Activated naive CD8-positive, alpha-beta T cell treated with anti-CD3 and anti-CD28 coated beads, Interleukin-2, amount 10 ng/mL, durations not matched to agents 7 days and 5 days (primary cell): ENCODE data around the gene DDX51. TPM values are rescaled to one million over a fixed set of nuclear protein-coding genes. Genes with fewer than 3 reads are reported as not detected.
"Not testable (repeated sequence)": the region's sequence is repeated elsewhere in the genome, so short reads cannot be mapped to it uniquely, and the experiment has no call there.

Source experiments
- ATAC-seq: fragments of 150-1000 bp; cut with Tn5 transposase; one replicate; pipeline ENCODE4 v1.10.0; 2021; ENCODE audit warnings: low read depth, moderate library complexity
- POLR2A ChIA-PET: fragments of 350-600 bp; sonication (Branson Sonifier 250); formaldehyde crosslinking; loops from one replicate; lab custom pipeline; 2021; ENCODE audit warnings: antibody characterized with exemption; lab: Charles Lee
- DNase-seq: peaks from one replicate; pipeline ENCODE4 v3.0.0; 2021
- H3K27ac Mint-ChIP-seq: one replicate; pipeline ENCODE4 v1.8.0; 2022; ENCODE audit warnings: mild to moderate bottlenecking, mixed read lengths
- H3K27me3 Mint-ChIP-seq: one replicate; pipeline ENCODE4 v1.8.0; 2022; ENCODE audit warnings: mild to moderate bottlenecking, moderate library complexity, mixed read lengths
- H3K36me3 Mint-ChIP-seq: one replicate; pipeline ENCODE4 v1.8.0; 2021; ENCODE audit warnings: mild to moderate bottlenecking, mixed read lengths
- H3K4me1 Mint-ChIP-seq: one replicate; pipeline ENCODE4 v1.8.0; 2021; ENCODE audit warnings: mixed read lengths
- H3K4me3 Mint-ChIP-seq: one replicate; pipeline ENCODE4 v1.8.0; 2022; ENCODE audit warnings: mild to moderate bottlenecking, moderate library complexity, mixed read lengths
- H3K9me3 Mint-ChIP-seq: one replicate; pipeline ENCODE4 v1.8.0; 2021; ENCODE audit warnings: mixed read lengths
- total RNA-seq, 2 experiments: library from RNA; stranded (reverse); gene quantifications; one replicate each; pipeline ENCODE4 v1.2.3, GENCODE V29; 2021

DDX51 gene
- total RNA-seq, 2 experiments from 2014 or later = 31.9 to 33.5 TPM

GRCh38 chr12:132152411-132152821 lies 8.3 kb upstream of the DDX51 start:
- DNase-seq (peak; percentile 26), ATAC-seq (no peak)
- POLR2A ChIA-PET = no interaction called here
- Mint-ChIP-seq H3K4me1 (peaks cover 1% of the 10 kb centered on the region), H3K27ac (no peak overlapping the region), H3K9me3 (no peaks in the 10 kb centered on the region), H3K4me3 (no peak overlapping the region), H3K27me3 (no peaks in the 10 kb centered on the region), H3K36me3 (no peaks in the 10 kb centered on the region)

DNA sequence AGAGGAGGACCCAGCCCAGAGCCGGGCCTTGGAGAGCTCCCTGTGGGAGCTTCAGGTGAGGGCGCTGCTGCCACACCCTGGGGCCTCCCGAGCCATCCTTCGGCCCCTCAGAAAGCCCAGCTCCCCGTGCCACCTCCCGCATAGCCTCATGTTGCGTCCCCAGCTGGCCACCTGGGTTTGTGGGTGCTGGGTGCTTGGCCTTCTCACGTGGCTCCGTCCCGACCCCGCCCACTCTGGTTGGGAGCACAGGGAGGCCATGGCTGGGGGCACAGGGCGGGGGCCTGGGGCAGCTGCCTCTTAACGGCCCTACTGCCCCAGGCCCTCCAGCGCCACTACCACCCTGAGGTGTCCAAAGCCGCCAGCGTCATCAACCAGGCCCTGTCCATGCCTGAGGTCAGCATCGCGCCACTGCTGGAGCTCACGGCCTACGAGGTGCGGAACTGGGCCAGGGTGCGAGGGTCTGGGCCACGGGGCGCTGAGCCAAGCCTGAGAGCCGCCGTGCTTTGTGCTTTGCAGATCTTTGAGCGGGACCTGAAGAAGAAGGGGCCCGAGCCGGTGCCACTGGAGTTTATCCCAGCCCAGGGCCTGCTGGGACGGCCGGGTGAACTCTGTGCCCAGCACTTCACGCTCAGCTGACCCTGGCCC lies 7.8 kb upstream of the DDX51 start:
- Mint-ChIP-seq H3K9me3 (no peaks in the 10 kb centered on the region), H3K27me3 (no peaks in the 10 kb centered on the region), H3K4me1 (peaks cover 1% of the 10 kb centered on the region), H3K4me3 (no peak overlapping the region), H3K27ac (no peak overlapping the region), H3K36me3 (no peaks in the 10 kb centered on the region)
- POLR2A ChIA-PET = no interaction called here
- ATAC-seq = no peak
- peak; percentile 29 for DNase-seq

DNA sequence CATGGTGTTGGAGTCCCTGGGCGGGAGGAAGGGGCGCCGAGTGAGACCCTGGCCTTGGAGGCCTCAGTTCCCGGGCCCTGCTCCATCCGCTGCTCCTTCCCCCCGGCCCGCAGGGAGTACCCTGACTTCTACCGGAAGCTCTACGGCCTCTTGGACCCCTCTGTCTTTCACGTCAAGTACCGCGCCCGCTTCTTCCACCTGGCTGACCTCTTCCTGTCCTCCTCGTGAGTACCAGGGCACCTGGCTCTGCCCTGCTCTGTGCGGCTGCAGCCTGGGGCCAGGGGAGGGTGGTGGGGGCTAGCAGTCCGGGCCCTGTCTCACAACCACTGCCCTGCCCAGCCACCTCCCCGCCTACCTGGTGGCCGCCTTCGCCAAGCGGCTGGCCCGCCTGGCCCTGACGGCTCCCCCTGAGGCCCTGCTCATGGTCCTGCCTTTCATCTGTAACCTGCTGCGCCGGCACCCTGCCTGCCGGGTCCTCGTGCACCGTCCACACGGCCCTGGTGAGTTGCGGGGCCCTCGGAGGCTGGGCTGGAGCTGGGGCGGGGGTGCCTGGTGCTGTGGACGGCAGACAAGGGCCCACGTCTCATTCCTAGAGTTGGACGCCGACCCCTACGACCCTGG lies 7.1 kb upstream of the DDX51 start:
- no peak for ATAC-seq
- Mint-ChIP-seq H3K27ac (peak overlapping the region; percentile 16), H3K4me3 (no peak overlapping the region), H3K4me1 (peaks cover 4% of the 10 kb centered on the region), H3K9me3 (no peaks in the 10 kb centered on the region), H3K27me3 (no peaks in the 10 kb centered on the region), H3K36me3 (no peaks in the 10 kb centered on the region)
- peak; percentile 26 for DNase-seq
- POLR2A ChIA-PET = no interaction called here

- POLR2A ChIA-PET = no interaction called here
- no peak for ATAC-seq
- Mint-ChIP-seq H3K4me1 (peaks cover 8% of the 10 kb centered on the region), H3K36me3 (peaks cover 2% of the 10 kb centered on the region), H3K27me3 (no peaks in the 10 kb centered on the region), H3K4me3 (no peak overlapping the region), H3K9me3 (no peaks in the 10 kb centered on the region), H3K27ac (no peak overlapping the region)
- peak; percentile 26 for DNase-seq
These were observed 6.6 kb upstream of the DDX51 start for GRCh38 chr12:132150780-132151144.

- H3K36me3 Mint-ChIP-seq, H3K9me3 Mint-ChIP-seq, H3K27me3 Mint-ChIP-seq, ATAC-seq, H3K4me3 Mint-ChIP-seq, DNase-seq, H3K27ac Mint-ChIP-seq, POLR2A ChIA-PET: not testable (repeated sequence)
- peaks cover 18% of the 10 kb centered on the region for H3K4me1 Mint-ChIP-seq
These were observed 5.4 kb upstream of the DDX51 start for GRCh38 chr12:132149526-132149925.

DNA sequence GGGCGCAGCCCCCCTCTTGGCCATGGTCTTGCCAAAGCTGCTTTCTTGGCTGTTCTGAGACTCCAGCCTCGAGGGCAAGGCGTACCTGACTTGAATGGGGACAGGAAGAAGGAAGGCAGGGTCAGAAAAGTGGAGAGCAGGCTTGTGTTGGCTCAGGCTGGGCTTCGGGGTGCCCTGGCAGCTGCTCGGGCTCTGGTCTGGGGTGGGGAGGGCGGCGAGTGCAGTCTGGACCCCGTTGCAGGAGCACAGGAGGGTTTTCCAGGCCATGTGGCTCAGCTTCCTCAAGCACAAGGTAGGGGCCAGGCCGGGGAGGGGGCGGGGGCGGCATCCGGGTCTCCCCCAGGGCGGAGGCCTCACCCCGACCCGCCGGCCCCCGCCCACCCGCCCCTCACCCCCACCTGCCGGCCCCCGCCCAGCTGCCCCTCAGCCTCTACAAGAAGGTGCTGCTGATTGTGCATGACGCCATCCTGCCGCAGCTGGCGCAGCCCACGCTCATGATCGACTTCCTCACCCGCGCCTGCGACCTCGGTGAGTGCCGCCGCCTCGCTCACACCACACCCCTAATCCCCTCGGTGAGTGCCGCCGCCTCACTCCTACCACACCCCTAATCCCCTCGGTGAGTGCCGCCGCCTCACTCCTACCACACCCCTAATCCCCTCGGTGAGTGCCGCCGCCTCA lies 4.4 kb upstream of the DDX51 start:
- Mint-ChIP-seq H3K27me3 (no peaks in the 10 kb centered on the region), H3K4me3 (no peak overlapping the region), H3K27ac (no peak overlapping the region), H3K9me3 (no peaks in the 10 kb centered on the region), H3K36me3 (peaks cover 2% of the 10 kb centered on the region), H3K4me1 (peaks cover 16% of the 10 kb centered on the region)
- ATAC-seq = no peak
- peak; percentile 19 for DNase-seq
- POLR2A ChIA-PET = no interaction called here

- no peak overlapping the region for H3K4me3 Mint-ChIP-seq
- H3K27ac Mint-ChIP-seq = no peak overlapping the region
- no peaks in the 10 kb centered on the region for H3K27me3 Mint-ChIP-seq
- POLR2A ChIA-PET = no interaction called here
- no peaks in the 10 kb centered on the region for H3K9me3 Mint-ChIP-seq
- ATAC-seq = no peak
- peak; percentile 28 for DNase-seq
- H3K36me3 Mint-ChIP-seq = peaks cover 4% of the 10 kb centered on the region
- H3K4me1 Mint-ChIP-seq = peaks cover 19% of the 10 kb centered on the region
These were observed 3.6 kb upstream of the DDX51 start for GRCh38 chr12:132147423-132148367.

DNA sequence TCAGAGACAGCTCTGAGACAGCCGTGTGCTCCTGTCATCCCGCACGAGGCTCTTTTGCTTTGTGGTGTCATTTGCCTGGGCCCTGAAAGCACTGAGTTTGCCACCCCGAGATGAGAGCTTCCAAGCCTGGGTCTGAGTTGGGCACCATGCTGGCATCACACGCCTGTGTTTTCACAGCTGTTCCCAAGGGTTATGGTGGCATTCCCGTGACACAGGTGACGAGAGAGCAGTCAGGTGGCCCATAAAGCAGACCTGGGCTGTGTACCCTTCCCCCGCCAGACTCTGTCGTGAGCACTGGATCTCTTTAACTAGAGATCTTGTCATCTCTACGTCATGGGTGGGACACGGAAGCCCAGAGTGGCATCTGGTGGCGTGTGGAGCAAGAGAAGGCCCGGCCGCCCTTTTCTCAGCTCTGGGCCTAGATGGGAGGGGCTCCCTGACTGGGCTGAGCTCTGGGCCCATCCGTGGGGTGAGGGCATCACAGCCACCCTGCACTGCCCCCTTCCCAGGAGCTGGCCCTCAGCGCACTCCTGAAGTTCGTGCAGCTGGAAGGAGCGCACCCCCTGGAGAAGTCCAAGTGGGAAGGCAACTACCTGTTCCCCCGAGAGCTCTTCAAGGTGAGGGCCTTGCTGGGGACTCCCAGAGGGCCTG lies 2.8 kb upstream of the DDX51 start:
- H3K27me3 Mint-ChIP-seq = no peaks in the 10 kb centered on the region
- H3K4me1 Mint-ChIP-seq = peaks cover 19% of the 10 kb centered on the region
- DNase-seq (peak; percentile 21), ATAC-seq (no peak)
- no peaks in the 10 kb centered on the region for H3K9me3 Mint-ChIP-seq
- POLR2A ChIA-PET = no interaction called here
- no peak overlapping the region for H3K27ac Mint-ChIP-seq
- no peak overlapping the region for H3K4me3 Mint-ChIP-seq
- peaks cover 4% of the 10 kb centered on the region for H3K36me3 Mint-ChIP-seq

- ATAC-seq = no peak
- H3K4me3 Mint-ChIP-seq = peak overlapping the region; percentile 94
- no peak for DNase-seq
- peaks cover 4% of the 10 kb centered on the region for H3K36me3 Mint-ChIP-seq
- no peaks in the 10 kb centered on the region for H3K27me3 Mint-ChIP-seq
- POLR2A ChIA-PET = interaction anchor here (1.1 kb wide), 1 partner anchor 16 kb away, joined by 3 read pairs; no protein-coding TSS in a partner anchor
- peaks cover 19% of the 10 kb centered on the region for H3K4me1 Mint-ChIP-seq
- peak overlapping the region; percentile 74 for H3K27ac Mint-ChIP-seq
- no peaks in the 10 kb centered on the region for H3K9me3 Mint-ChIP-seq
These were observed 2.0 kb upstream of the DDX51 start for GRCh38 chr12:132146098-132146497.

GRCh38 chr12:132145334-132145733 lies 1.2 kb upstream of the DDX51 start:
- POLR2A ChIA-PET = interaction anchor here (0.8 to 1.3 kb wide), 4 partner anchors 8 to 269 kb away, joined by 3 to 5 read pairs (median 3); no protein-coding TSS in a partner anchor
- ATAC-seq (no peak), DNase-seq (no peak)
- H3K4me3 Mint-ChIP-seq = peak overlapping the region; percentile 94
- H3K9me3 Mint-ChIP-seq = no peaks in the 10 kb centered on the region
- peak overlapping the region; percentile 97 for H3K27ac Mint-ChIP-seq
- peaks cover 5% of the 10 kb centered on the region for H3K36me3 Mint-ChIP-seq
- peaks cover 19% of the 10 kb centered on the region for H3K4me1 Mint-ChIP-seq
- H3K27me3 Mint-ChIP-seq = no peaks in the 10 kb centered on the region

GRCh38 chr12:132144810-132145168 lies 670 bp upstream of the DDX51 start:
- no peak for ATAC-seq
- peaks cover 19% of the 10 kb centered on the region for H3K4me1 Mint-ChIP-seq
- H3K27me3 Mint-ChIP-seq = no peaks in the 10 kb centered on the region
- no peaks in the 10 kb centered on the region for H3K9me3 Mint-ChIP-seq
- peak overlapping the region; percentile 94 for H3K4me3 Mint-ChIP-seq
- H3K27ac Mint-ChIP-seq = peak overlapping the region; percentile 97
- POLR2A ChIA-PET = interaction anchor here (0.8 to 1.3 kb wide), 3 partner anchors 9 to 269 kb away, joined by 3 to 5 read pairs (median 3); no protein-coding TSS in a partner anchor
- H3K36me3 Mint-ChIP-seq = peaks cover 6% of the 10 kb centered on the region
- no peak for DNase-seq

- POLR2A ChIA-PET = interaction anchor here (0.5 to 1.6 kb wide), 3 partner anchors 10 to 71 kb away, joined by 3 to 4 read pairs (median 3); no protein-coding TSS in a partner anchor
- peak; percentile 41 for ATAC-seq
- Mint-ChIP-seq H3K9me3 (no peaks in the 10 kb centered on the region), H3K4me3 (peak overlapping the region; percentile 91), H3K4me1 (peaks cover 19% of the 10 kb centered on the region), H3K36me3 (peaks cover 6% of the 10 kb centered on the region), H3K27ac (peak overlapping the region; percentile 88), H3K27me3 (no peaks in the 10 kb centered on the region)
- DNase-seq = no peak
These were observed 615 bp downstream of the DDX51 start for GRCh38 chr12:132143336-132144071.
